GM20000 (cell line): ENCODE measurements around the gene LRMDA.

ENCODE experiments used
- DNase-seq: peaks from one replicate; pipeline ENCODE4 v3.0.0; 2012; ENCODE audit warnings: low spot score
- CTCF ChIP-seq: IDR thresholded peaks from 2 replicates; pipeline ENCODE4 v1.5.1; 2012; ENCODE audit warnings: mild to moderate bottlenecking, control low read depth; ENCODE audit errors: extremely low read depth, missing control alignments

The LRMDA gene

GRCh38 chr10:75437693-75438092 is 6.3 kb downstream of the LRMDA start:
- TF ChIP-seq CTCF = no peak
- no peak for DNase-seq

GRCh38 chr10:75438275-75438674 is 6.9 kb downstream of the LRMDA start:
- DNase-seq = no peak
- TF ChIP-seq CTCF = no peak

- DNase-seq = no peak
- no peak for TF ChIP-seq CTCF
These were observed 8.4 kb downstream of the LRMDA start for GRCh38 chr10:75439811-75440210.

GRCh38 chr10:75440271-75440793 is 8.9 kb downstream of the LRMDA start:
- no peak for TF ChIP-seq CTCF
- no peak for DNase-seq

GRCh38 chr10:75441196-75441595 is 9.8 kb downstream of the LRMDA start:
- no peak for TF ChIP-seq CTCF
- no peak for DNase-seq

- no peak for TF ChIP-seq CTCF
- no peak for DNase-seq
These were observed 10.3 kb downstream of the LRMDA start for GRCh38 chr10:75441682-75442081.

GRCh38 chr10:75443362-75443761 is 11.9 kb downstream of the LRMDA start:
- DNase-seq = no peak
- TF ChIP-seq CTCF = no peak
